NOMO-1 (cell line): ENCODE results near the gene FAM131C.
A peak's percentile ranks its signal among the peaks of the same experiment; 100 is the strongest.
"Not testable (repeated sequence)": the region's sequence is repeated elsewhere in the genome, so short reads cannot be mapped to it uniquely, and the experiment has no call there.

Experiments
- DNase-seq, 2 experiments: peaks; one replicate each; lab custom pipeline; 2025; ENCODE audit not compliant: unreplicated experiment in 2 of 2; lab: John Stamatoyannopoulos, UW

The FAM131C gene

GRCh38 chr1:16042096-16042495 is 31.4 kb downstream of the FAM131C start:
- DNase-seq, result no peak

- no peak for DNase-seq
These were observed 32.3 kb downstream of the FAM131C start for GRCh38 chr1:16041200-16041599.

GRCh38 chr1:16039871-16040270 is 33.6 kb downstream of the FAM131C start:
- DNase-seq, result not testable (repeated sequence)

- DNase-seq, result no peak
These were observed 34.9 kb downstream of the FAM131C start for GRCh38 chr1:16038620-16038912.

- not testable (repeated sequence) for DNase-seq
These were observed 37.0 kb downstream of the FAM131C start for GRCh38 chr1:16036461-16036860.

- not testable (repeated sequence) for DNase-seq
These were observed 40.3 kb downstream of the FAM131C start for GRCh38 chr1:16033103-16033632.

GRCh38 chr1:16032388-16033102 is 40.9 kb downstream of the FAM131C start:
- DNase-seq, result peak; percentile 57 to 64

GRCh38 chr1:16031551-16031950 is 41.9 kb downstream of the FAM131C start:
- DNase-seq, result no peak

- DNase-seq, result no peak
These were observed 44.2 kb downstream of the FAM131C start for GRCh38 chr1:16029288-16029687.

- not testable (repeated sequence) for DNase-seq
These were observed 44.5 kb downstream of the FAM131C start for GRCh38 chr1:16029003-16029268.

- DNase-seq, result no peak
These were observed 45.0 kb downstream of the FAM131C start for GRCh38 chr1:16028237-16029002.

GRCh38 chr1:16026723-16027484 is 46.5 kb downstream of the FAM131C start:
- no peak for DNase-seq

- not testable (repeated sequence) for DNase-seq
These were observed 47.1 kb downstream of the FAM131C start for GRCh38 chr1:16026302-16026701.

GRCh38 chr1:16023050-16023653 is 50.3 kb downstream of the FAM131C start:
- no peak for DNase-seq

GRCh38 chr1:16022393-16022792 is 51.1 kb downstream of the FAM131C start:
- no peak for DNase-seq

GRCh38 chr1:16021681-16022080 is 51.8 kb downstream of the FAM131C start, which contains the start of gene CLCNKA:
Gene CLCNKA, plus strand, starts transcription at chr1:16022036. Its CDS starts 584 bp downstream, at chr1:16022620.
- no peak for DNase-seq

- not testable (repeated sequence) for DNase-seq
These were observed 52.6 kb downstream of the FAM131C start for GRCh38 chr1:16020878-16021277.

- no peak for DNase-seq
These were observed 53.1 kb downstream of the FAM131C start for GRCh38 chr1:16020325-16020724.

GRCh38 chr1:16019644-16020277 is 53.7 kb downstream of the FAM131C start:
- DNase-seq, result no peak
